T-helper 2 cell treated with Interferon-gamma antibody and Interleukin-4, amounts not matched to agents 100 ng/mL and 5 ng/mL, for 36 hours (primary cell): ENCODE data around the gene PPP2R2C. TPM values are rescaled to one million over a fixed set of nuclear protein-coding genes. Genes with fewer than 3 reads are reported as not detected.

Source experiments
- intact Hi-C: fragments of 100-400 bp; cut with micrococcal nuclease; formaldehyde crosslinking; loops from one replicate; pipeline ENCODE4 v1.15.1; 2023
- total RNA-seq: library from RNA; stranded (reverse); gene quantifications from 2 replicates; pipeline ENCODE4 v1.2.3, GENCODE V29; 2022

Gene PPP2R2C
- total RNA-seq, 1 donor from 2014 or later = not detected

GRCh38 chr4:6367371-6367851, 105.0 kb downstream of the PPP2R2C start:
- intact Hi-C loops = no loop called here

- intact Hi-C loops = no loop called here
These were observed 105.8 kb downstream of the PPP2R2C start for GRCh38 chr4:6366581-6366980.

GRCh38 chr4:6365545-6366086, 106.8 kb downstream of the PPP2R2C start:
- intact Hi-C loops = no loop called here

GRCh38 chr4:6364581-6364980, 107.8 kb downstream of the PPP2R2C start:
- intact Hi-C loops = no loop called here

- intact Hi-C loops = no loop called here
These were observed 108.3 kb downstream of the PPP2R2C start for GRCh38 chr4:6364146-6364545.

GRCh38 chr4:6362896-6363295, 109.5 kb downstream of the PPP2R2C start:
- intact Hi-C loops = no loop called here

- intact Hi-C loops = no loop called here
These were observed 110.0 kb downstream of the PPP2R2C start for GRCh38 chr4:6362243-6362885.

- intact Hi-C loops = no loop called here
These were observed 111.2 kb downstream of the PPP2R2C start for GRCh38 chr4:6361076-6361784.

GRCh38 chr4:6360385-6360784, 112.0 kb downstream of the PPP2R2C start:
- intact Hi-C loops = no loop called here

GRCh38 chr4:6359536-6360308, 112.7 kb downstream of the PPP2R2C start:
- intact Hi-C loops = no loop called here

- intact Hi-C loops = no loop called here
These were observed 114.9 kb downstream of the PPP2R2C start for GRCh38 chr4:6357476-6357875.

- intact Hi-C loops = no loop called here
These were observed 116.3 kb downstream of the PPP2R2C start for GRCh38 chr4:6356076-6356560.

GRCh38 chr4:6355052-6355451, 117.4 kb downstream of the PPP2R2C start:
- intact Hi-C loops = no loop called here

GRCh38 chr4:6354626-6355025, 117.8 kb downstream of the PPP2R2C start:
- intact Hi-C loops = no loop called here

- intact Hi-C loops = no loop called here
These were observed 118.3 kb downstream of the PPP2R2C start for GRCh38 chr4:6354119-6354518.

GRCh38 chr4:6352031-6352692, 120.3 kb downstream of the PPP2R2C start:
- intact Hi-C loops = no loop called here

- intact Hi-C loops = no loop called here
These were observed 121.0 kb downstream of the PPP2R2C start for GRCh38 chr4:6351246-6352000.

GRCh38 chr4:6350646-6351045, 121.8 kb downstream of the PPP2R2C start:
- intact Hi-C loops = no loop called here

GRCh38 chr4:6349896-6350603, 122.4 kb downstream of the PPP2R2C start:
- intact Hi-C loops = no loop called here

- intact Hi-C loops = no loop called here
These were observed 124.0 kb downstream of the PPP2R2C start for GRCh38 chr4:6348408-6348807.
